Panc1 (cell line): ENCODE results near the gene TERB1.

Source experiments
- CTCF ChIP-seq: fragments of 450-650 bp; IDR thresholded peaks from 2 replicates; pipeline ENCODE4 v1.5.1; 2017; ENCODE audit warnings: mild to moderate bottlenecking
- POLR2AphosphoS5 ChIP-seq: IDR thresholded peaks from 2 replicates; pipeline ENCODE4 v1.6.1; 2012; ENCODE audit warnings: mild to moderate bottlenecking, low read depth, low read length, moderate library complexity
- REST ChIP-seq, 2 experiments: IDR thresholded peaks; 2 replicates each; pipeline ENCODE4 v1.6.1; 2011 to 2012; ENCODE audit warnings: low read depth in 2 of 2, control low read depth in 1 of 2, low read length in 1 of 2, mild to moderate bottlenecking in 1 of 2, moderate library complexity in 1 of 2; ENCODE audit not compliant: insufficient read depth in 1 of 2
- SIN3A ChIP-seq: IDR thresholded peaks from 2 replicates; pipeline ENCODE4 v1.6.1; 2012; ENCODE audit warnings: low read depth, mild to moderate bottlenecking, low read length, moderate library complexity, borderline replicate concordance; ENCODE audit not compliant: insufficient read depth
- TCF7L2 ChIP-seq: IDR thresholded peaks from 2 replicates; pipeline ENCODE4 v1.6.1; 2011; ENCODE audit warnings: mild to moderate bottlenecking, low read depth, low read length, inconsistent platforms

- TF ChIP-seq REST (IDR thresholded peaks at IDR 0.05; ENCODE audit: insufficient read depth in 1 of 2, low read depth in 2 of 2, low read length in 1 of 2) (no peak), CTCF (no peak), POLR2AphosphoS5 (no peak), SIN3A (no peak), TCF7L2 (no peak)
Observed at GRCh38 chr16:66850115-66850815, 48.9 kb upstream of the TERB1 start.
